SK-N-MC (cell line): ENCODE measurements around the gene EPHB4.

Experiments used
- EZH2 ChIP-seq: fragments of 200-600 bp; sonication (generic); IDR thresholded peaks from one replicate; pipeline ENCODE4 v1.6.1; 2017; ENCODE audit warnings: antibody characterized with exemption
- FOXP2 ChIP-seq: optimal IDR thresholded peaks from 2 replicates; pipeline ENCODE3; 2011; ENCODE audit warnings: mild to moderate bottlenecking, moderate library complexity; ENCODE audit not compliant: insufficient read depth; ENCODE audit errors: extremely low read length, control extremely low read depth

- no peak for TF ChIP-seq FOXP2
- no peak for TF ChIP-seq EZH2
Observed at GRCh38 chr7:100799037-100799896, 28.1 kb downstream of the EPHB4 start.
